Measurements from ENCODE around the gene CRB1. TPM values are rescaled to one million over a fixed set of nuclear protein-coding genes. Genes with fewer than 3 reads are reported as not detected.

Gene CRB1
- total and polyA plus RNA-seq, 2 of the 8 experiments (the other 6 are each of a cell fraction or from before 2014, with no cell fraction given), result 0.03 TPM; not detected in 1

DNA sequence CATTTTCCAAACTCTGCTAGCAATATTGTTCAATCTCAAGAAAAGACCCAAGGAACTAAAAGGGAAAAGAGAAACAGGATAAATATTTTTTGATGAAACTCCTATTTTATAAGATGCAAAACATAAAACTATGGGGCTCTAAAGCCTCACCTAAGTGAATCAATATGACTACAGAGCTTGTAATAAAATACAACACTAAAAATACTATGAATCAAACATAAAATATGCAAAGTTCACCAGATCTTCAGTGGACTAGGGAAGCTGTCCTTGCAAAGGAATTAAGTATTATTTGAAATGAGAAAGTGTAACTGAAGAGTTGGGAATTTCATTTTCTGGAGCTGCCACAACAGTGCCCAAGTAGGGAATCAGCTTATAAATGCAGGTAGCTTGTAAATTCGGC, 124.5 kb downstream of the CRB1 start (continued):
- no peak for TF ChIP-seq CHD2 (IDR thresholded peaks at IDR 0.05; ENCODE audit: low read length)
